HepG2 (cell line): ENCODE measurements around the gene RAC3. TPM values are rescaled to one million over a fixed set of nuclear protein-coding genes. Genes with fewer than 3 reads are reported as not detected.

Experiments used
- CREM ChIP-seq, 2 experiments: sonication (generic) in 1 of 2; formaldehyde crosslinking in 1 of 2; IDR thresholded peaks; 2 replicates each; pipeline versions ENCODE4 v1.4.0 to v1.6.1; 2016 to 2020; ENCODE audit warnings: antibody characterized with exemption in 1 of 2, mild to moderate bottlenecking in 1 of 2, missing genetic modification reagents in 1 of 2
- ELF1 ChIP-seq: sonication (generic); formaldehyde crosslinking; IDR thresholded peaks from 2 replicates; pipeline ENCODE4 v1.4.0; 2020; ENCODE audit warnings: missing genetic modification reagents
- FLYWCH1 ChIP-seq: sonication (generic); formaldehyde crosslinking; IDR thresholded peaks from 2 replicates; pipeline ENCODE4 v1.8.1; 2023; ENCODE audit warnings: mild to moderate bottlenecking, missing genetic modification reagents
- FOXK1 ChIP-seq: sonication (generic); formaldehyde crosslinking; IDR thresholded peaks from 2 replicates; pipeline ENCODE4 v1.4.0; 2020; ENCODE audit warnings: low read depth, missing genetic modification reagents, borderline replicate concordance
- HOXA7 ChIP-seq: sonication (generic); formaldehyde crosslinking; IDR thresholded peaks from 2 replicates; pipeline ENCODE4 v1.8.1; 2022; ENCODE audit warnings: mild to moderate bottlenecking, missing genetic modification reagents, moderate library complexity
- KMT2B ChIP-seq: IDR thresholded peaks from 2 replicates; pipeline ENCODE4 v1.6.1; 2016; ENCODE audit warnings: missing genetic modification reagents, missing compliant biosample characterization
- RBAK ChIP-seq: sonication (generic); formaldehyde crosslinking; IDR thresholded peaks from 2 replicates; pipeline ENCODE4 v1.5.1; 2020; ENCODE audit warnings: mild to moderate bottlenecking, missing genetic modification reagents
- RELA ChIP-seq: sonication (generic); formaldehyde crosslinking; IDR thresholded peaks from 2 replicates; pipeline ENCODE4 v1.4.0; 2020; ENCODE audit warnings: missing genetic modification reagents
- SMAD3 ChIP-seq: sonication (generic); formaldehyde crosslinking; IDR thresholded peaks from 2 replicates; pipeline ENCODE4 v1.4.0; 2020; ENCODE audit warnings: missing genetic modification reagents
- SSRP1 ChIP-seq: IDR thresholded peaks from 2 replicates; pipeline ENCODE4 v1.6.1; 2016; ENCODE audit warnings: control low read depth
- TEAD3 ChIP-seq: optimal IDR thresholded peaks from 2 replicates; pipeline ENCODE3; 2016; ENCODE audit warnings: borderline replicate concordance
- TRIM24 ChIP-seq: sonication (generic); formaldehyde crosslinking; IDR thresholded peaks from 2 replicates; pipeline ENCODE4 v1.8.0; 2022; ENCODE audit warnings: mild to moderate bottlenecking, missing genetic modification reagents
- ZBTB7A ChIP-seq: sonication (generic); formaldehyde crosslinking; IDR thresholded peaks from 2 replicates; pipeline ENCODE4 v1.8.0; 2022; ENCODE audit warnings: mild to moderate bottlenecking, missing genetic modification reagents
- ZC3H13 ChIP-seq: sonication (generic); formaldehyde crosslinking; IDR thresholded peaks from 2 replicates; pipeline ENCODE4 v1.8.1; 2023; ENCODE audit warnings: mild to moderate bottlenecking, missing genetic modification reagents, moderate library complexity
- ZNF383 ChIP-seq: sonication (generic); formaldehyde crosslinking; IDR thresholded peaks from 2 replicates; pipeline ENCODE4 v1.4.0; 2020; ENCODE audit warnings: missing genetic modification reagents, mild to moderate bottlenecking, borderline replicate concordance
- ZNF674 ChIP-seq: sonication (generic); formaldehyde crosslinking; IDR thresholded peaks from 2 replicates; pipeline ENCODE4 v1.5.0; 2020; ENCODE audit warnings: low read depth, mild to moderate bottlenecking, missing genetic modification reagents
- polyA plus RNA-seq, 8 experiments: library from polyadenylated mRNA; depleted of rRNA in 3 of 8; stranded (reverse) in 7 of 8; unstranded in 1 of 8; fragments of >200 nt; fragmentation: Illumina TruSeq in 4 of 8; extraction: Trizol in 4 of 8; gene quantifications; 2 replicates each; pipeline versions ENCODE4 v1.2.1 to v1.2.3, GENCODE V29; 2011 to 2016; ENCODE audit warnings: low read depth in 4 of 8, missing spikeins in 1 of 8, mixed read lengths in 1 of 8; ENCODE audit not compliant: insufficient read depth in 1 of 8
- total RNA-seq, 5 experiments: library from RNA; depleted of rRNA; stranded (reverse); fragments of >200 nt; fragmentation: Illumina TruSeq; extraction: Trizol; gene quantifications; 2 replicates each; pipeline ENCODE4 v1.2.3, GENCODE V29; 2016; ENCODE audit warnings: low read depth in 1 of 5
- TF ChIP-seq, protein P1 (sequence below): sonication (generic); formaldehyde crosslinking; IDR thresholded peaks from 2 replicates; pipeline ENCODE4 v1.4.0; 2020; ENCODE audit warnings: missing genetic modification reagents, mild to moderate bottlenecking, borderline replicate concordance
- TF ChIP-seq, protein P2 (sequence below): sonication (generic); formaldehyde crosslinking; IDR thresholded peaks from 2 replicates; pipeline ENCODE4 v1.4.0; 2020; ENCODE audit warnings: mild to moderate bottlenecking, missing genetic modification reagents
- TF ChIP-seq, protein P3 (sequence below): sonication (generic); formaldehyde crosslinking; IDR thresholded peaks from 2 replicates; pipeline ENCODE4 v1.4.0; 2020; ENCODE audit warnings: missing genetic modification reagents
- TF ChIP-seq, protein P4 (sequence below): sonication (generic); formaldehyde crosslinking; IDR thresholded peaks from 2 replicates; pipeline ENCODE4 v1.4.0; 2020; ENCODE audit warnings: missing genetic modification reagents, borderline replicate concordance
- TF ChIP-seq, protein P5 (sequence below): IDR thresholded peaks from 2 replicates; pipeline ENCODE4 v1.6.1; 2018; ENCODE audit warnings: missing genetic modification reagents

Gene RAC3
- total and polyA plus RNA-seq, 2 of the 13 experiments (the other 11 are each of a cell fraction or from before 2014, with no cell fraction given), result 10.5 to 21.3 TPM

DNA sequence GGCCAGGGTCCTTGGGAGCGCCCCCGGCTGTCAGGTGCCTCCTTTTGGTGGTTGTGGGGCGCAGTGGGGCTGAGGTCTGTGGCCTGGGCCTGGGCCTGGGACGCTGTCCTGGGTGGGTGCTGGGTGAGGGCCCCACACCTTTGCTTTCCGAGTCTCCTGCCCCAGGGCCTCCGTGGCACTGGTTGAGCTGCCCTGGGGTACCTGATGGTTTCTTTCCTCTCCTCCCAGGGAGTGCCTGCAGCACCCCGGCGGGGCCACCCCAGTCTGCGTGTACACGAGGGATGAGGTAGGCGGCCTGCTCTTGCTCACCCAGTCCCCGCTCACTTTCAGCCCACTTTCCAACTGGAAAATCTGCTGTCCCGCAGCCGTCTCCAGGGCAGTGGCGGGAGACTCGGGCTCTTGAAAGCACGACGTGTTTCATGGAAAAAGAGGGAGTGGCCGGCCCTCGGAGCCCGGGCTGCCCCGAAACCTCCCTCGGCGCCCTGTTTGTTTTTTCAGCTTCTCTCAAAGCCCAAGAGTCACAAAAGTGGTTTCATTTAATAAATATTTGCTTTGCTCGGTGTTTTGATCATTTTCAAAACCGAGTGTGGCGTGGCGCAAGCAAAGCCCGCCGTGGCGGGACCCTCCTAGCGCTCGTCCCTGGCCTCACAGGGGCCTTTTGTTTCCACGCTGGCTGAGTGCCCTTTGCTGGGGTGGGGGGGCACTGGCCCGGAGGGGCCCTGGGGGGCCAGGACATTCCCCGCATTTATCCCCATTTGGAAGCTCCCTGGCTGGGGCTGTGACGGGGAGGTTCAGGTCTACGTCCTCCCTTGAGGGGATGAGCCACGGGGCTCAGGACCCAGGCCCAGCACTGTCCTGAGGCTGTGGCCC lies 36.6 kb upstream of the RAC3 start (continued):
- TF ChIP-seq, protein P1, sequence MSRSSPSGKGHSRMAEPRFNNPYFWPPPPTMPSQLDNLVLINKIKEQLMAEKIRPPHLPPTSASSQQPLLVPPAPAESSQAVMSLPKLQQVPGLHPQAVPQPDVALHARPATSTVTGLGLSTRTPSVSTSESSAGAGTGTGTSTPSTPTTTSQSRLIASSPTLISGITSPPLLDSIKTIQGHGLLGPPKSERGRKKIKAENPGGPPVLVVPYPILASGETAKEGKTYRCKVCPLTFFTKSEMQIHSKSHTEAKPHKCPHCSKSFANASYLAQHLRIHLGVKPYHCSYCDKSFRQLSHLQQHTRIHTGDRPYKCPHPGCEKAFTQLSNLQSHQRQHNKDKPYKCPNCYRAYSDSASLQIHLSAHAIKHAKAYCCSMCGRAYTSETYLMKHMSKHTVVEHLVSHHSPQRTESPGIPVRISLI (CRISPR knock-in tag), result no peak
- TF ChIP-seq ELF1 (CRISPR knock-in tag), result no peak; the same call in 1 of the 2 replicates
- TF ChIP-seq FOXK1 (CRISPR knock-in tag), result peak; percentile 45; the same call in 1 of the 2 replicates
- no peak; the same call in 1 of the 2 replicates for TF ChIP-seq KMT2B (CRISPR knock-in tag)
- TF ChIP-seq RELA (CRISPR knock-in tag), result 0 out of 2 replicates have a peak, but pooled peaks have one; percentile 10
- no peak for TF ChIP-seq ZC3H13 (CRISPR knock-in tag)
- no peak for TF ChIP-seq FLYWCH1 (CRISPR knock-in tag)
- peak; percentile 77 for TF ChIP-seq TEAD3 (CRISPR knock-in tag)
- TF ChIP-seq ZNF674 (CRISPR knock-in tag), result no peak
- TF ChIP-seq, protein P2, sequence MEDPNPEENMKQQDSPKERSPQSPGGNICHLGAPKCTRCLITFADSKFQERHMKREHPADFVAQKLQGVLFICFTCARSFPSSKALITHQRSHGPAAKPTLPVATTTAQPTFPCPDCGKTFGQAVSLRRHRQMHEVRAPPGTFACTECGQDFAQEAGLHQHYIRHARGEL, result no peak
- TF ChIP-seq CREM (IDR thresholded peaks at IDR 0.05), result peak; percentile 92
- TF ChIP-seq CREM (CRISPR knock-in tag; IDR thresholded peaks at IDR 0.05), result no peak
- TF ChIP-seq, protein P3, sequence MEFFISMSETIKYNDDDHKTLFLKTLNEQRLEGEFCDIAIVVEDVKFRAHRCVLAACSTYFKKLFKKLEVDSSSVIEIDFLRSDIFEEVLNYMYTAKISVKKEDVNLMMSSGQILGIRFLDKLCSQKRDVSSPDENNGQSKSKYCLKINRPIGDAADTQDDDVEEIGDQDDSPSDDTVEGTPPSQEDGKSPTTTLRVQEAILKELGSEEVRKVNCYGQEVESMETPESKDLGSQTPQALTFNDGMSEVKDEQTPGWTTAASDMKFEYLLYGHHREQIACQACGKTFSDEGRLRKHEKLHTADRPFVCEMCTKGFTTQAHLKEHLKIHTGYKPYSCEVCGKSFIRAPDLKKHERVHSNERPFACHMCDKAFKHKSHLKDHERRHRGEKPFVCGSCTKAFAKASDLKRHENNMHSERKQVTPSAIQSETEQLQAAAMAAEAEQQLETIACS (CRISPR knock-in tag), result no peak; the same call in 1 of the 2 replicates
- TF ChIP-seq SMAD3 (CRISPR knock-in tag), result peak; percentile 79; the same call in 1 of the 2 replicates
- no peak for TF ChIP-seq ZBTB7A (CRISPR knock-in tag)
- TF ChIP-seq RBAK, result no peak
- no peak for TF ChIP-seq SSRP1 (CRISPR knock-in tag)
- no peak for TF ChIP-seq HOXA7
- TF ChIP-seq, protein P4, sequence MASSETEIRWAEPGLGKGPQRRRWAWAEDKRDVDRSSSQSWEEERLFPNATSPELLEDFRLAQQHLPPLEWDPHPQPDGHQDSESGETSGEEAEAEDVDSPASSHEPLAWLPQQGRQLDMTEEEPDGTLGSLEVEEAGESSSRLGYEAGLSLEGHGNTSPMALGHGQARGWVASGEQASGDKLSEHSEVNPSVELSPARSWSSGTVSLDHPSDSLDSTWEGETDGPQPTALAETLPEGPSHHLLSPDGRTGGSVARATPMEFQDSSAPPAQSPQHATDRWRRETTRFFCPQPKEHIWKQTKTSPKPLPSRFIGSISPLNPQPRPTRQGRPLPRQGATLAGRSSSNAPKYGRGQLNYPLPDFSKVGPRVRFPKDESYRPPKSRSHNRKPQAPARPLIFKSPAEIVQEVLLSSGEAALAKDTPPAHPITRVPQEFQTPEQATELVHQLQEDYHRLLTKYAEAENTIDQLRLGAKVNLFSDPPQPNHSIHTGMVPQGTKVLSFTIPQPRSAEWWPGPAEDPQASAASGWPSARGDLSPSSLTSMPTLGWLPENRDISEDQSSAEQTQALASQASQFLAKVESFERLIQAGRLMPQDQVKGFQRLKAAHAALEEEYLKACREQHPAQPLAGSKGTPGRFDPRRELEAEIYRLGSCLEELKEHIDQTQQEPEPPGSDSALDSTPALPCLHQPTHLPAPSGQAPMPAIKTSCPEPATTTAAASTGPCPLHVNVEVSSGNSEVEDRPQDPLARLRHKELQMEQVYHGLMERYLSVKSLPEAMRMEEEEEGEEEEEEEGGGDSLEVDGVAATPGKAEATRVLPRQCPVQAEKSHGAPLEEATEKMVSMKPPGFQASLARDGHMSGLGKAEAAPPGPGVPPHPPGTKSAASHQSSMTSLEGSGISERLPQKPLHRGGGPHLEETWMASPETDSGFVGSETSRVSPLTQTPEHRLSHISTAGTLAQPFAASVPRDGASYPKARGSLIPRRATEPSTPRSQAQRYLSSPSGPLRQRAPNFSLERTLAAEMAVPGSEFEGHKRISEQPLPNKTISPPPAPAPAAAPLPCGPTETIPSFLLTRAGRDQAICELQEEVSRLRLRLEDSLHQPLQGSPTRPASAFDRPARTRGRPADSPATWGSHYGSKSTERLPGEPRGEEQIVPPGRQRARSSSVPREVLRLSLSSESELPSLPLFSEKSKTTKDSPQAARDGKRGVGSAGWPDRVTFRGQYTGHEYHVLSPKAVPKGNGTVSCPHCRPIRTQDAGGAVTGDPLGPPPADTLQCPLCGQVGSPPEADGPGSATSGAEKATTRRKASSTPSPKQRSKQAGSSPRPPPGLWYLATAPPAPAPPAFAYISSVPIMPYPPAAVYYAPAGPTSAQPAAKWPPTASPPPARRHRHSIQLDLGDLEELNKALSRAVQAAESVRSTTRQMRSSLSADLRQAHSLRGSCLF (CRISPR knock-in tag), result no peak
- TF ChIP-seq TRIM24 (CRISPR knock-in tag), result no peak
- TF ChIP-seq, protein P5, sequence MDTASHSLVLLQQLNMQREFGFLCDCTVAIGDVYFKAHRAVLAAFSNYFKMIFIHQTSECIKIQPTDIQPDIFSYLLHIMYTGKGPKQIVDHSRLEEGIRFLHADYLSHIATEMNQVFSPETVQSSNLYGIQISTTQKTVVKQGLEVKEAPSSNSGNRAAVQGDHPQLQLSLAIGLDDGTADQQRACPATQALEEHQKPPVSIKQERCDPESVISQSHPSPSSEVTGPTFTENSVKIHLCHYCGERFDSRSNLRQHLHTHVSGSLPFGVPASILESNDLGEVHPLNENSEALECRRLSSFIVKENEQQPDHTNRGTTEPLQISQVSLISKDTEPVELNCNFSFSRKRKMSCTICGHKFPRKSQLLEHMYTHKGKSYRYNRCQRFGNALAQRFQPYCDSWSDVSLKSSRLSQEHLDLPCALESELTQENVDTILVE, result peak; percentile 86; the same call in 1 of the 2 replicates
- no peak for TF ChIP-seq ZNF383 (CRISPR knock-in tag)
